ENCODE measurements around the gene NR2F1-AS1. TPM values are rescaled to one million over a fixed set of nuclear protein-coding genes. Genes with fewer than 3 reads are reported as not detected.

The NR2F1-AS1 gene
- total and polyA plus RNA-seq, 2 of the 4 experiments (the other 2 are of a cell fraction), result 12.5 to 12.8 TPM

DNA sequence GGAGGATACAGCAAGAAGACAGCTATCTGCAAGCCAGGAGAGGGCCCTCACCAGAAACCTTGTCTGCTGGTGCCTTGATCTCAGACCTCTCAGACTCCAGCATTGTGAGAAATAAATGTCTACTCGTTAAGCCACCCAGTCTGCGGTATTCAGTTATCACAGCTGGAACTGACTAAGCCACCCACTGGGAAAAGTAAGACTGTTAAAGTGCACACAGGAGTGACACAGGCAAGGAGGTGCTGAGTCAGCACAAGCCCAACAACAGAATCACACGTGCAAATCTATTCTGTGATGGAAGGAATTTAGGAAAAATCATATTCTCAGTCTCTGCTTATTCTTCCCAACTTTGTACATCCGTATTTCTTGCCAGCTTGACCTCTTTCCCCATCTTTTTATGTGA is 200.0 kb downstream of the NR2F1-AS1 start:
- H2BK5ac ChIP-seq (ENCODE audit: low read depth, low read length, poor library complexity, severe bottlenecking), result no peak overlapping the region
- no TSS peak for BruUV-seq (replicated peaks)
- no peak overlapping the region for H3K14ac ChIP-seq (replicated peaks; ENCODE audit: low read depth, low read length)
- no peaks in the 10 kb centered on the region for H3K36me3 ChIP-seq (ENCODE audit: control insufficient read depth, insufficient read depth, low read length)
- dilution Hi-C loops (cut with HindIII; ENCODE audit: low sequenced_read_pairs, unreplicated experiment), result no loop called here
- H2AK5ac ChIP-seq (ENCODE audit: low read depth, low read length), result peak overlapping the region; percentile 20; the same call in 1 of the 2 replicates
- peak; percentile 98 for TF ChIP-seq MAFK (IDR thresholded peaks at IDR 0.05; ENCODE audit: low read depth, low read length)
- no peak for TF ChIP-seq FOS (IDR thresholded peaks at IDR 0.05; ENCODE audit: low read depth, low read length)
- peak; percentile 20 for DNase-seq
- no peak overlapping the region for H3K56ac ChIP-seq (ENCODE audit: extremely low read depth, insufficient read depth, low read length)
- H3K4me2 ChIP-seq (ENCODE audit: low read depth, low read length), result no peak overlapping the region
- no peak overlapping the region for H2BK20ac ChIP-seq (ENCODE audit: low read depth, low read length)
- peaks cover 4% of the 10 kb centered on the region for H3K9me1 ChIP-seq (ENCODE audit: insufficient read depth, low read length)
- no peak overlapping the region for H3K9ac ChIP-seq (ENCODE audit: low read depth, low read length)
- peaks cover 2% of the 10 kb centered on the region; the same call in 1 of the 2 replicates for H3K4me1 ChIP-seq (ENCODE audit: control insufficient read depth, insufficient read depth, low read length)
- H2AK9ac ChIP-seq (replicated peaks; ENCODE audit: low read depth, low read length, poor library complexity), result no peak overlapping the region
- 80% methylated on average over 1 of the region's 4 CpGs; no CpG with 5 or more reads in 1 of the 2 experiments for WGBS, 2 experiments (ENCODE audit: extremely low coverage in 2 of 2, insufficient read length in 1 of 2)
- no peaks in the 10 kb centered on the region for H3K27me3 ChIP-seq (ENCODE audit: control insufficient read depth, insufficient read depth, low read length)
- H2BK120ac ChIP-seq (ENCODE audit: low read depth, low read length), result no peak overlapping the region
- H3K18ac ChIP-seq (ENCODE audit: low read depth, low read length), result no peak overlapping the region
- no peak overlapping the region for H2AFZ ChIP-seq (replicated peaks; ENCODE audit: low read length, poor library complexity)
- H3K23ac ChIP-seq (ENCODE audit: low read depth, low read length), result no peak overlapping the region
- H3K4me3 ChIP-seq (ENCODE audit: insufficient read depth, low read depth, low read length), result no peak overlapping the region
- H3K27ac ChIP-seq (ENCODE audit: insufficient read depth, low read length), result no peak overlapping the region
- H4K20me1 ChIP-seq (ENCODE audit: insufficient read depth, low read length), result no peaks in the 10 kb centered on the region
- no peak overlapping the region for H4K5ac ChIP-seq (ENCODE audit: low read depth, low read length)
- H3K79me1 ChIP-seq (ENCODE audit: low read depth in 1 of 2, low read length in 2 of 2), result no peaks in the 10 kb centered on the region
- intact Hi-C loops (cut with micrococcal nuclease), result no loop called here
- H4K91ac ChIP-seq (ENCODE audit: insufficient read depth, low read depth, low read length), result no peak overlapping the region
- ChIA-PET POLR2A (ENCODE audit: unreplicated experiment) (no interaction called here), CTCF (no interaction called here)
- ATAC-seq (ENCODE audit: low read depth), result no peak
- no peak overlapping the region for H3K4ac ChIP-seq (ENCODE audit: low read depth, low read length)
- in situ Hi-C loops (cut with MboI; ENCODE audit: low sequenced_read_pairs), result no loop called here
- H4K8ac ChIP-seq (ENCODE audit: low read depth in 2 of 2, low read length in 2 of 2), result no peak overlapping the region
- H3K9me3 ChIP-seq (ENCODE audit: control insufficient read depth, insufficient read depth, low read length), result no peaks in the 10 kb centered on the region
- H2BK15ac ChIP-seq (ENCODE audit: low read depth, low read length), result no peak overlapping the region

Data from IMR-90 (cell line).